ENCODE measurements around the gene TNFAIP8L3.

TNFAIP8L3 gene

GRCh38 chr15:51093839-51094605 is 684 bp downstream of the TNFAIP8L3 start:
- Histone ChIP-seq H3K4me3 (ENCODE audit: low read depth in 1 of 2, low read length in 2 of 2) (no peak overlapping the region), H3K4me1 (ENCODE audit: insufficient read depth, low read length) (no peaks in the 10 kb centered on the region), H3K36me3 (ENCODE audit: insufficient read depth, low read length) (no peaks in the 10 kb centered on the region), H3K4me2 (ENCODE audit: insufficient read depth, low read length) (no peak overlapping the region), H2AFZ (ENCODE audit: low read depth, low read length) (no peak overlapping the region), H4K20me1 (ENCODE audit: insufficient read depth, low read length) (no peaks in the 10 kb centered on the region), H3K27me3 (ENCODE audit: insufficient read depth, low read length, poor library complexity) (no peaks in the 10 kb centered on the region), H3K9ac (ENCODE audit: low read depth, low read length) (no peak overlapping the region), H3K9me3 (ENCODE audit: insufficient read depth, low read length, severe bottlenecking) (no peaks in the 10 kb centered on the region), H3K27ac (ENCODE audit: low read length) (no peak overlapping the region), H3K79me2 (ENCODE audit: insufficient read depth, low read length) (no peaks in the 10 kb centered on the region)
- TF ChIP-seq EZH2 (IDR thresholded peaks at IDR 0.05; ENCODE audit: borderline replicate concordance, low read depth, low read length, severe bottlenecking) (no peak), CTCF (IDR thresholded peaks at IDR 0.05; ENCODE audit: borderline replicate concordance, extremely low read depth, low read length, poor library complexity, severe bottlenecking) (no peak)
- ATAC-seq (ENCODE audit: insufficient read depth, low read depth) (no peak), DNase-seq (no peak)

- no peaks in the 10 kb centered on the region for H3K27me3 ChIP-seq (ENCODE audit: insufficient read depth, low read length, poor library complexity)
- DNase-seq: no peak
Measured at GRCh38 chr15:51093488-51093838, 1.2 kb downstream of the TNFAIP8L3 start.

GRCh38 chr15:51092480-51093040 is 2.1 kb downstream of the TNFAIP8L3 start:
- no peaks in the 10 kb centered on the region for H3K27me3 ChIP-seq (ENCODE audit: insufficient read depth, low read length, poor library complexity)
- DNase-seq: no peak
- H3K79me2 ChIP-seq (ENCODE audit: insufficient read depth, low read length): no peaks in the 10 kb centered on the region
- no peak overlapping the region for H3K27ac ChIP-seq (ENCODE audit: low read length)
- no peak overlapping the region for H3K9ac ChIP-seq (ENCODE audit: low read depth, low read length)
- H3K9me3 ChIP-seq (ENCODE audit: insufficient read depth, low read length, severe bottlenecking): no peaks in the 10 kb centered on the region
- H4K20me1 ChIP-seq (ENCODE audit: insufficient read depth, low read length): no peaks in the 10 kb centered on the region
- ATAC-seq (ENCODE audit: insufficient read depth, low read depth): no peak
- H3K4me1 ChIP-seq (ENCODE audit: insufficient read depth, low read length): no peaks in the 10 kb centered on the region
- no peaks in the 10 kb centered on the region for H3K36me3 ChIP-seq (ENCODE audit: insufficient read depth, low read length)
- H2AFZ ChIP-seq (ENCODE audit: low read depth, low read length): no peak overlapping the region
- TF ChIP-seq CTCF (IDR thresholded peaks at IDR 0.05; ENCODE audit: borderline replicate concordance, extremely low read depth, low read length, poor library complexity, severe bottlenecking) (no peak), EZH2 (IDR thresholded peaks at IDR 0.05; ENCODE audit: borderline replicate concordance, low read depth, low read length, severe bottlenecking) (no peak)
- H3K4me2 ChIP-seq (ENCODE audit: insufficient read depth, low read length): no peak overlapping the region
- H3K4me3 ChIP-seq (ENCODE audit: low read depth in 1 of 2, low read length in 2 of 2): no peak overlapping the region

More at GRCh38 chr15:51093488-51093838, 1.2 kb downstream of the TNFAIP8L3 start:
- H3K36me3 ChIP-seq (ENCODE audit: insufficient read depth, low read length): no peaks in the 10 kb centered on the region
- no peak for ATAC-seq (ENCODE audit: insufficient read depth, low read depth)
- H4K20me1 ChIP-seq (ENCODE audit: insufficient read depth, low read length): no peaks in the 10 kb centered on the region
- no peaks in the 10 kb centered on the region for H3K4me1 ChIP-seq (ENCODE audit: insufficient read depth, low read length)
- no peak overlapping the region for H3K4me2 ChIP-seq (ENCODE audit: insufficient read depth, low read length)
- H3K9ac ChIP-seq (ENCODE audit: low read depth, low read length): no peak overlapping the region
- H3K4me3 ChIP-seq (ENCODE audit: low read depth in 1 of 2, low read length in 2 of 2): no peak overlapping the region
- H3K27ac ChIP-seq (ENCODE audit: low read length): no peak overlapping the region
- no peak overlapping the region for H2AFZ ChIP-seq (ENCODE audit: low read depth, low read length)
- no peaks in the 10 kb centered on the region for H3K9me3 ChIP-seq (ENCODE audit: insufficient read depth, low read length, severe bottlenecking)
- TF ChIP-seq CTCF (IDR thresholded peaks at IDR 0.05; ENCODE audit: borderline replicate concordance, extremely low read depth, low read length, poor library complexity, severe bottlenecking) (no peak), EZH2 (IDR thresholded peaks at IDR 0.05; ENCODE audit: borderline replicate concordance, low read depth, low read length, severe bottlenecking) (no peak)
- no peaks in the 10 kb centered on the region for H3K79me2 ChIP-seq (ENCODE audit: insufficient read depth, low read length)
